HFFc6 (cell line): ENCODE results near the gene APOC4. TPM values are rescaled to one million over a fixed set of nuclear protein-coding genes. Genes with fewer than 3 reads are reported as not detected.

ENCODE experiments used
- DNase-seq: peaks from one replicate; pipeline ENCODE4 v3.0.0-alpha.2; 2018
- H3K27ac Mint-ChIP-seq: 2 replicates; pipeline ENCODE4 v1.8.0; 2020; ENCODE audit warnings: mild to moderate bottlenecking, mixed read lengths
- H3K27me3 Mint-ChIP-seq: 2 replicates; pipeline ENCODE4 v1.8.0; 2021; ENCODE audit warnings: mild to moderate bottlenecking, moderate library complexity, mixed read lengths; ENCODE audit not compliant: insufficient read depth
- H3K36me3 Mint-ChIP-seq: 2 replicates; pipeline ENCODE4 v1.8.0; 2021; ENCODE audit warnings: low read depth, mixed read lengths
- H3K4me1 Mint-ChIP-seq: 2 replicates; pipeline ENCODE4 v1.8.0; 2020; ENCODE audit warnings: low read depth, mixed read lengths
- H3K4me3 Mint-ChIP-seq: 2 replicates; pipeline ENCODE4 v1.8.0; 2020; ENCODE audit warnings: mild to moderate bottlenecking, moderate library complexity, mixed read lengths
- H3K9me3 Mint-ChIP-seq: 2 replicates; pipeline ENCODE4 v1.8.0; 2020; ENCODE audit warnings: mild to moderate bottlenecking, mixed read lengths
- CTCF ChIP-seq: fragments of 200-600 bp; sonication (generic); IDR thresholded peaks from 2 replicates; pipeline ENCODE4 v1.5.0; 2021; ENCODE audit warnings: antibody characterized with exemption, mild to moderate bottlenecking
- long read RNA-seq: library from polyadenylated mRNA; unstranded; transcript quantifications from one replicate; pipeline ENCODE4 v2.0.0, GENCODE V29; 2019
- total RNA-seq, 6 experiments: library from RNA; stranded (reverse); fragmentation: NEBNext Ultra II Directional; extraction: Animal tissue kit (Norgen Biotek cat#: 25700); gene quantifications; 2 replicates in 1 of 6; 3 replicates in 5 of 6; pipeline ENCODE4 v1.2.3, GENCODE V29; 2021

APOC4 gene
- not detected for total RNA-seq
- long read RNA-seq, result 0 reads

GRCh38 chr19:44942067-44942571, at the start of gene APOC4:
Gene APOC4 (plus strand): TSS chr19:44942237. CDS start chr19:44942278, 41 bp downstream.
- no peak for TF ChIP-seq CTCF
- DNase-seq, result no peak
- Mint-ChIP-seq H3K27me3 (peaks cover 7% of the 10 kb centered on the region), H3K4me1 (peaks cover 8% of the 10 kb centered on the region), H3K36me3 (no peaks in the 10 kb centered on the region), H3K9me3 (no peaks in the 10 kb centered on the region), H3K27ac (no peak within 1 kb of the TSS), H3K4me3 (no peak within 1 kb of the TSS)

- H3K27ac Mint-ChIP-seq, result peak overlapping the region; percentile 79
- H3K9me3 Mint-ChIP-seq, result no peaks in the 10 kb centered on the region
- H3K4me1 Mint-ChIP-seq, result peaks cover 32% of the 10 kb centered on the region
- peak overlapping the region; percentile 91 for H3K4me3 Mint-ChIP-seq
- peaks cover 8% of the 10 kb centered on the region for H3K27me3 Mint-ChIP-seq
- DNase-seq, result no peak
- H3K36me3 Mint-ChIP-seq, result peaks cover 45% of the 10 kb centered on the region
- no peak for TF ChIP-seq CTCF
Observed at GRCh38 chr19:44892932-44893331, 49.1 kb upstream of the APOC4 start.

- no peak for TF ChIP-seq CTCF
- Mint-ChIP-seq H3K27me3 (peaks cover 8% of the 10 kb centered on the region), H3K36me3 (peaks cover 40% of the 10 kb centered on the region), H3K4me1 (peaks cover 32% of the 10 kb centered on the region), H3K27ac (peak overlapping the region; percentile 79; the same call in 1 of the 2 replicates), H3K9me3 (no peaks in the 10 kb centered on the region), H3K4me3 (peak overlapping the region; percentile 91)
- DNase-seq, result no peak
Observed at GRCh38 chr19:44893332-44894051, 48.5 kb upstream of the APOC4 start.

- Mint-ChIP-seq H3K9me3 (no peaks in the 10 kb centered on the region), H3K4me3 (no peak overlapping the region), H3K27me3 (peaks cover 7% of the 10 kb centered on the region), H3K27ac (no peak overlapping the region), H3K4me1 (peaks cover 30% of the 10 kb centered on the region), H3K36me3 (peaks cover 37% of the 10 kb centered on the region)
- TF ChIP-seq CTCF, result no peak
- DNase-seq, result no peak
Observed at GRCh38 chr19:44894052-44894400, 48.0 kb upstream of the APOC4 start.

GRCh38 chr19:44894946-44895345, 47.1 kb upstream of the APOC4 start:
- TF ChIP-seq CTCF, result no peak
- H3K27ac Mint-ChIP-seq, result no peak overlapping the region

More at GRCh38 chr19:44894946-44895345, 47.1 kb upstream of the APOC4 start:
- peaks cover 34% of the 10 kb centered on the region for H3K36me3 Mint-ChIP-seq
- no peak for DNase-seq
- no peak overlapping the region for H3K4me3 Mint-ChIP-seq
- peaks cover 24% of the 10 kb centered on the region for H3K4me1 Mint-ChIP-seq
- H3K27me3 Mint-ChIP-seq, result peaks cover 5% of the 10 kb centered on the region; the same call in 1 of the 2 replicates
- no peaks in the 10 kb centered on the region for H3K9me3 Mint-ChIP-seq
